Fibroblast of skin of abdomen (primary cell): ENCODE measurements around the gene GARRE1.
"Not testable (repeated sequence)": the region's sequence is repeated elsewhere in the genome, so short reads cannot be mapped to it uniquely, and the experiment has no call there.

Experiments used
- DNase-seq: peaks from one replicate; pipeline ENCODE4 v3.0.0-alpha.2; 2013

The GARRE1 gene

DNA sequence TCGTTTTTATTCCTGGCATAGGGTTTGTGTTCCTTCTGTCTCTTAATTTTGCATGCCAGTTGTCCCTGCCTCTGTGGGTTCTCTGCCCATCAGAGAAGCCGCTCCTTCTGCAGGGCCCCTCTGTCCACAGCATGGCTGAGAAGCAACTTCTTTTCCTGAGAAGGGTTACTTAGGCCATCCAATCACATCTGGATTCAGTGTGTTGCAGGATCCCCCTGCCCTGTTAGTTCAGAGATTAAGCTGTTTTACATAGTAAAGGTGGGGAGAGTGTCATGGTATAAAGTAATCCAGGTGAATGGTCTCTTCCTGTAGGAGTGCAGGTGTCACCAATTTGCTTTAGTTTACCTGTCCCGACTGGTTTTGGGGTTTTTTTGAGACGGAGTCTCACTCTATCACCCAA lies 22.9 kb upstream of the GARRE1 start:
- DNase-seq = no peak

DNA sequence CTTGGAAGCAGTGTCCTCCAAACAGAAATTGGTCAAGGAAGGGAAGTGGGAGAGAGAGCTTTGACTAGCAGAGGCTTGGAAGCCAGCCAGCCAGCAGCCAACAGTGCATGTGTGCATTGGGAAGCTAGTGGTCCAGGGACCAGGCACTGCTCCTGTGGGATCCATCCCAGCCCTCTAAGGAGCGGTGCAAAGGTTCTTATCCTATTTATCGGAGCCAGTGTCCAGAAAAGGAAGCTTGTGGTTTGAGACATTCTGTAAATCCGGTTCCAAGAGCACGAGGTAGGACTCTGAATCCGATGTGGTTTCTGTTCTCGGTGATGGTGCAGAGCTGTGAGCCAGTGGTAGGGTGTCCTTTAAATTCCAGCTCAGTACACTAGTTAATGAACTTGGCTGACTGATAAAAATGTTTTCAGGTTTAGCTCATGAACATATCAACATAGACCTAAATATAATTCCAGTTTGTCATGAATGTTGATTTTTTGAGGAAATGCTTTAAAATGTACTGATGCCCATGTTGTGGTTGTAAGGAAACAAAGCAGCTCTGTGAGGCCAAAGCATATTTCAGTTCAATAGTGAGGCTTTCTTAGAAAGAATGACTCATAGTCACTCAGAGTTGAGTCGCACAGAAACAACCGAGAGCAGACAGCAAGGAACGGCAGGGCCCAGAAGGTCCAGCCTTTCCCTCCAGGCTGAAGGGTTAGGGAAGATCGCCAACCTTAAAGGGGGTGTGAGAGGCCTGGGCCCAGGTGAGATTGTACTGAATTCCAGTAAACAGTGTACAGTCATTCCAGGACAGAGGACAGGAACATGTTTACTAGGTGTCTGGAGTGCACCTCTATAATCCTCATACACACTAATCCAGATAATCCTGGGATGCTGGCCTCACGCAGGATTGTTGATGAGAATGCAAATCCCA lies 21.5 kb upstream of the GARRE1 start:
- peak; percentile 92 for DNase-seq

DNA sequence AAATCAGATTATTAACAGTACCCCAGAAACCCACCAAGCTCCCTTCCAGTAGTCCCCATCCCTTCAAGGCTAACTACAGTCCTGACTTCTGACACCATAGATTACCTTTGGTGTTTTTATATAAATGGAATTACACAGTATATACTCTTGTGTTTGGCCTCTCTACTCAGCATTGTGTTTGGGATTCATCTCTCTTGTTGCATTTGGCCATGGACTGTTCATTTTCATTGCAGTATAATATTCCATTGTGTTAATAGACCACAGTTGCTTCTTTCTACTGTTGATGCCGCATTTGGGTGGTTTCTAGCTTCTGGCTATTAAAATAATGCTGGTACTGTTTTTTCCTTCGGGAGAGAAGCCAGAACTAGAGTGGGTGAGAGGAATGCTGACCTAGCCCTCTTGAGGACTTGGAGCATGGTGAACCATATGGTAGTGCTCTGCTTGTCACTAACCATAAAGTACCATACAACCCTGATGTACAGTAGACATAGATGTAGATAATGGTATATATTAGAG lies 18.9 kb upstream of the GARRE1 start:
- no peak for DNase-seq

DNA sequence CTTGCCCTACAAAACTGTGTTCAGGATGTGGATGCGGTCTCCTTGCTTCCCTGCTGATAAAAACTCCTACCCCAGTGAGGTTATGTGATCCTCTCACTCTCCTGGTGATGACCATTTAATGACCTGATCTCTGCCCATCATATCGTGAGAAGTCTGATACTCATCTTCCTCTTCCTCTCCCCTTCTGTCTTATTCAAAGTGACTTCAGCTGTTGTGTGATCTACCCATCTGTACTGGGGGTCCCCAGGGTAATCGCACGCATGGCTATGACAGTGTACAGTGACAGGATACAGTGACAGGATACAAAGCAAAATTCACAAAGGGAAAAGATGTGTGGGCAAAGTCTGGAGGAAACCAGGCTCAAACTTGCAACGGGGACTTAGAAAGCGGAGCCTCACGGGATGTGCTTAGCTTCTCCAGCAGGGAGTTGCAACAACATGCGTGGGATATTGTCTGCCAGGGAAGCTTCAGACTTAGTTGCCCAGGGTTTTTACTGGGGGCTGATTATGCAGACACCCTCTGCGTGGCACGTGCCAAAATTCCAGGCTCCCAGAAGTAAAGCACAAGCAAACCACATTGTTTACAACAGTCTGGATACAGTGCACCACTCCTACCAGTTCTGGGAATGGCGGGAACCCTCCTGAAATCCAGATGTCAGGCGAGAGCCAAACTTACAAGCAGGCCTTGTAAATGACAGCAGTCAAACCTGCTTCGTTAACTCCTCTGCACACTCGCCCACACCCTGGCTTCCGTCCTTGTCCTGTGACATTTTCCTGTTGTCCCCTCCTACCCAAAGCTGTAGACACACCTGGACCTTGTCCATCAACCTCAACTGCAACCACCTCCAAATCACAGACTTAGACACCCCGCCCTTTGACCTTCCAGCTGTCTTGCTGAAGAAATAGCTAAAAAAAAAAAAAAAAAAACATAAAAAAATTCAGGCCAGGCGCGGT lies 18.0 kb upstream of the GARRE1 start:
- DNase-seq = peak; percentile 57

DNA sequence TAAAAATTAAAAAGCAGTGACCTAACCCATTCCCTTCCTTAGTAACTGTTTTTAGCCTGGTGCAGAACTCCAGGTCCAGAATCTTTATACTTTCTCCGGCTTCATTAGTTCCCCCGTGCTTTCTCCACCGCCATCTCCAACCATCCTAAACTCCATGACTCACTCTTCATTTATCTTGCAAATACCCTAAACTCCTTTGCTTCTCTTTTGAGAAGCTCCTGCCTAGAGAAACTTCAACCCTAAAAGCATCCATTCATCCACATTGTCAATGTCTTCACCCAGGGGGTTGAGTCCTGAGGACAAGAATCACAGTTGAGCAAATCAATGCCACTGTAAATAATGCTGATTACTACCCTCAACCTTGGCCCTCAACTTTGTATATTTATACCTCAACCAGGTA lies 17.1 kb upstream of the GARRE1 start:
- DNase-seq = no peak

DNA sequence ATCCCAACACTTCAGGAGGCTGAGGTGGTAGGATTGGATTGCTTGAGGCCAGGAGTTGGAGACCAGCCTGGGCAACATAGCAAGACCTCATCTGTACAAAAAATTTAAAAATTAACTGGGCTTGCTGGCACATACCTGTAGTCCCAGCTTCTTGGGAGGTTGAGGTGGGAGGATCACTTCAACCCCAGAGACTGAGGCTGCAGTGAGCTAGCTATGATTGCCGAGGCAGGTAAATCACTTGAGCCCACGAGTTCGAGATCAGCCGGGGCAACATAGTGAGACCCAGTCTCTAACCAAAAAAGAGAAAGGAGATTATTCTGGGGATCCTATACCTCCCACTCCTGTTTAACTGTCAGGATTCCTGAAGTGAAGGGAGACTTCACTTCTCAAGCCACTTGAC lies 16.4 kb upstream of the GARRE1 start:
- no peak for DNase-seq

DNA sequence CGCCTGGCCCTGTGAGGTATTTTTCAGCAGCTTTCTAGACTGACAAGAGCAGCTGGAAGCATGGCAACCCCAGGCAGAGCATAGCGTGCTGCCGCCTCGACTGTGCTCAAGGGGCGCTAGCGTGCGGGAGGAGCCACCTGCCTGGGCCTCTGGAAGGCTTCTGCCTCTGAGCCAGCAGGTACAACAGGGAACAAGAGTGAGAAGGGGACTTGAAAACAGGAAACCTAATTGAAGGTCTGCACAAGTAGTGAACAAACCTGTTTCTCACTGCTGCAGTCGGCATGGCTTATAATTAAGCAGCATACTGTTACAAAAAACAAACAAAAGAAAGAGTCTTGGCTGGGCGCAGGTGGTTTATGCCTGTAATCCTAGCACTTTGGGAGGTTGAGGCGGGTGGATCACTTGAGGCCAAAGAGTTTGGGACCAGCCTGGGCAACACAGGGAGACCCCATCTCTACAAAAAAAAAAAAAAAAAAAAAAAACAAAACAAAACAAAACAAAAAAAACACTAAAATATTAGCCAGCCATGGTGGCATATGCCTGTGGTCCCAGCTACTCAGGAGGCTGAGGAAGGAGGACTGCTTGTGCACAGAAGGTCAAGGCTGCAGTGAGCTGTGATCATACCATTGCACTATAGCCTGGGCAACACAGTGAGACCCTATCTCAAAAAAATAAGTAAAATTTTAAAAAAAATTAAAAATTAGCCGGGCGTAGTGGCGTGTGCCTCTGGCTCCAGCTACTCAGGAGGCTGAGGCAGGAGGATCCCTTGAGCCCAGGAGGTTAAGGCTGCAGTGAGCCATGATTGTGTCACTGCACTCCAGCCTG lies 12.6 kb upstream of the GARRE1 start:
- DNase-seq = no peak

DNA sequence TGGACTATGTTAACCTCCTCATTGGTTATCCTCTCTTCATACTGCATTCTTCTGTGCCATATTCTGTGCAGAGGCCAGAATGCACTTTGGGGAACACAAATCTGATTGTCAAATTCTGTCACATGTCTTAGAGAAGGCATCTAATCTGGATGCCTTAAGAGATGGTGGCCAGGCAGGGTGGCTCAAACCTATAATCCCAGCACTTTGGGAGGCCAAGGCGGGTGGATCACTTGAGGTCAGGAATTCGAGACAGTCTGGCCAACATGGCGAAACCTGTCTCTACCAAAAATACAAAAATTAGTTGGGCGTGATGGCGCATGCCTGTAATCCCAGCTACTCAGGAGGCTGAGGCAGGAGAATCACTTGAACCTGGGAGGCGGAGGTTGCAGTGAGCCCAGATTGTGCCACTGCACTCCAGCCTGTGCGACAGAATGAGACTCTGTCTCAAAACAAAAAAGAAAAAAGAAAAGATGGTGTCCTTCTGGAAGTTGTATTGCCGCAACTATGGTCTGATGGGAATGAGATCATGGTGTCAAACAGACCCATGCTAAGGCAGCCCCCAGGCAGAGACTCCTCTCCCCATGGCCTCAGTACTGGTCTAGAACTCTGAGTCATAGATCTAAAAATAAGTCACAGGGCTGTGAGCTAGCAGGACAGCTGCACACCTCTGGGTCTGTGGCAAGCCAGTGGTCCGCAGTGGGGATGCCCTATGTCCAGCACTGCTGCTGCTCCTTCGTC lies 11.0 kb upstream of the GARRE1 start:
- DNase-seq = peak; percentile 47

DNA sequence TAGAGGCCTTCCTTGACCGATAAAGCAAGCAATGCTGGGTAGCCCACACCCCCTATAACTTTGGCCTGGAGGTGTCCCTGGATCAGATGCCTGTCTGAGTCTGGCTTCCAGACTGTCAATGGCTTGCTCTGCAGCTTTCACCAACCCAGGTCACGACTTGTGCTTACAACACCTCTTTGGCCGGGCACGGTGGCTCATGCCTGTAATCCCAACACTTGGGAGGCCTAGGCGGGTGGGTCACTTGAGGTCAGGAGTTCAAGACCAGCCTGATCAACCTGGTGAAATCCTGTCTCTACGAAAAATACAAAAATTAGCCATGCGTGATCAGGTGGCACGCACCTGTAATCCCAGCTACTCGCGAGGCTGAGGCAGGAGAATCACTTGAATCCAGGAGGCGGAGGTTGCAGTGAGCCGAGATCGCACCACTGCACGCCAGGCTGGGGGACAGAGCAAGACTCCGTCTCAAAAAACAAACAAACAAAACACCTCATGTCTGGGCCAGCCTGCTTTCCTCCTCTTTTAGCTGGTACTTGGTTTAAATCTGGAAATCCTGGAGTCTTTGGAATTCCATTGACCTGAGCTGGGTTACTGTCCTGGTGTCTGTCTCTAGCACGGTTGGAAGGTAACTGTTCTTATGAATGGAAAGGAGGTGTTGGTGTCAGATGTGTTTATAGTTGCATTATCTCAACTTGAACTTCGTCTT lies 10.3 kb upstream of the GARRE1 start:
- no peak for DNase-seq

DNA sequence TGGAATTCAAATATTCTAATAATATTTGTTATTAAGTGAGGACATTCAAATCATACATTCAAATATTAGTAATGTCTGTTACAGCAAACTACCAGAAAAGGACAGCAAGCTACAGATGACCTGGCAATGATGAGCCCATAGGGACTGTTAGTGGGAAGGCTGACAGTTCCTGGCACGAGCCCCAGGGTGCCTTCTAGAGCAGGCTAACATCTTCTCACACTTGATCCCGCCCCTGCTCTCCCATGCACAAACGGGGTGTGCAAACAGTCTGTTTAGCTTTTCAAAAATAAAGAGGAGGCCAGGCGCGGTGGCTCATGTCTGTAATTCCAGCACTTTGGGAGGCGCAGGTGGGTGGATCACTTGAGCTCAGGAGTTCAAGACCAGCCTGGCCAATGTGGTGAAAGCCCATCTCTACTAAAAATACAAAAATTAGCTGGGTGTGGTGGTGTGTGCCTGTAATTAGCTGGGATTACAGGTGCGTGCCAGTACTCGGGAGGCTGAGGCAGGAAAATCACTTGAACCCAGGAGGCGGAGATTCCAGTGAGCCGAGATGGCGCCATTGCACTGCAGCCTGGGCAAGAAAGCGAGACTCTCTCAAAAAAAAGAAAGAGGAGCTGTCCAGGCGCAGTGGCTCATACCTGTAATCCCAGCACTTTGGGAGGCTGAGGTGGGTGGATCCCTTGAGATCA lies 9.6 kb upstream of the GARRE1 start:
- no peak for DNase-seq

DNA sequence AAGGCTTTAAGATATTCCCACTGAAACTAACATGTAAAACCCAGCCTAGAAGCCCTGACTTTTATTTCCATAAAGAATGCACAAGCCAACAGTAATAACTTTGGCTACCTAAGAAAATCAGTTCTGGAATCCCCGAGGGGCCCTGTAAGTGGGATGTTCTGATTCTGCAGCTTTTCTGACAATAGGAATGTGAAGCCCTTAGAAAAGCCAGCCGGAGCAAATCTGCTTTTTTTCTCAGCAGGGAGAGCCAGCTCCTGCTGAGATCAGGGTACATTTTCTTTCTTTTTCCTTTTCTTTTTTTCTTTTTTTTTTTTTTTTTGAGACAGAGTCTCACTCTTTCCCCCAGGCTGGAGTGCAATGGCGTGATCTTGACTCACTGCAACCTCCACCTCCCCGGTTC lies 8.0 kb upstream of the GARRE1 start:
- DNase-seq = peak; percentile 36

DNA sequence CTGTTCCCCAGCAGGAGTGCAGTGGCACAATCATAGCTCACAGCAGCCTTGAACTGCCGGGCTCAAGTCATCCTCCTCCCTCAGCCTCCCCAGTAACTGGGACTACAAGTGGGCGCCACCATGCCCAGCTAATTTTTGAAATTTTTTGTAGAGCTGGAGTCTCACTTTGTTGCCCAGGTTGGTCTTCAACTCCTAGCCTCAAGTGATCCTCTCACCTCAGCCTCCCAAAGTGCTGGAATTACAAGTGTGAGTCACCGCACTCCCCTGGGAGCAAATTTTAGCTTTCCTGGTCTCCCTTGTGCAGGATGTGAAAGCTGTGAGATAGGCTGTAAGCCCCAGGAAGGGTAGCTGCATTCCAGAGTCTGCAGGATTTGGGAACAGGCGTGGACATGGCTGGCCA lies 5.4 kb upstream of the GARRE1 start:
- DNase-seq = no peak

DNA sequence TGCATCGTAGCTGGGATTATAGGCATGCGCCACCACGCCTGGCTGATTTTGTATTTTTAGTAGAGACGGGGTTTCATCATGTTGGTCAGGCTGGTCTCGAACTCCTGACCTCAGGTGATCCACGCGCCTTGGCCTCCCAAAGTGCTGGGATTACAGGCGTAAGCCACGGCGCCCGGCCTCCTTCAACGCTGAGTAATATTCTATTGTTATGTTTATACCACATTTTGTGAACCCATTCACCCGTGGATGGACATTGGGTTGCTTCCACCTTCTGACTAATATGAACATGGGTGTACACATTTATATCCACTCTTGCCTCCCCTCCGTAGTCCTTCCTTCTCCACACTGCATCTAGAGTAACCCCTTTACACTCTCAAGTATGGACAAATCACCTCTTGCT lies 1.2 kb upstream of the GARRE1 start:
- not testable (repeated sequence) for DNase-seq

DNA sequence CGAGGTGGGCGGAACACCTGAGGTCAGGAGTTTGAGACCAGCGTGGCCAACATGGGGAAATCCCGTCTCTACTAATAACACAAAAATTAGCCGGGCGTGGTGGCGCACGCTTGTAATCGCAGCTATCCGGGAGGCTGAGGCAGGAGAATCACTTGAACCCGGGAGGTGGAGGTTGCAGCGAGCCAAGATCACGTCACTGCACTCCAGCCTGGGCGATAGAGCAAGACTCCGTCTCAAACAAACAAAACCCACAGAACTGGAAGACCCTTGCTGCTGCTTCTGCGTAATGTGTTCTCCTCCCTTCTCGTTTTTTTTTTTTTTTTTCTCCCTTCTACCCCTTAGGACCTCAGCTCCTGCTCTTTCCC lies 691 bp upstream of the GARRE1 start:
- not testable (repeated sequence) for DNase-seq

DNA sequence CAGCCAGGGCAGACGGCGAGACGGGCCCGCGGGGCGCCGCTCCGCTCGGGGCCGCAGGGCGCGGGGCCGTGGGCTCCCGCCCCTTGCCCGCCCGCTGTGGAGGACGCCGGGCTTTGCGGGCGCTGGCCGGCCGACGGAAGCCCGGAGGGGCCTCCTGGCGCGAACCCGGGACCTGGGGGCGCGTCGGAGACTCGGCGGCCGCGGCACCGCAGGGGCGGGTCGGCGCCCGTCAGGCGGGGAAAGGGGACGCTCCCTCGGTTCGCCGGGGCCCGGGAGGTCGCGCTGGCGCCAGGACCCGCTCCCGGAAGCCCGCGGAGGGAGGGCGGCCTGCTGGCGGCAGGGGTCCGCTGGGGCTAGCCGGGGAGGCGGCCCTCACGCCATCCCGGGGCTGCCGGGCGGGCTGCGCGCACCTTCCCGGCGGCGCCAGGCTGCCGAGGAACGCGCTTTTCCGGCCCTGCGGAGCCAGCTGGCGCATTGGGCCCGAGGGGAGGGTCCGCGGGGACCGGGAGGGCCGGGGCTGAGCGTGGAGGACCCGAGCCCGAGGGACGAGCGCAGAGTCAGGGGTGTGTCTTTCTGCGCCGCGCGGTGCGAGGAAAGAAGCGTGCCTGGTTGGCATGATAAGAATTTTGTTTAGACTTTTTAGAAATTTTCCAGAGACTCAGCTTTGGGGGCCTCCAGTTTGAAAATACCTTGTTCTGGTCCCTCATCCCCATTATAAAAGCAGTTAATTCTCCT lies 511 bp downstream of the GARRE1 start:
- no peak for DNase-seq

DNA sequence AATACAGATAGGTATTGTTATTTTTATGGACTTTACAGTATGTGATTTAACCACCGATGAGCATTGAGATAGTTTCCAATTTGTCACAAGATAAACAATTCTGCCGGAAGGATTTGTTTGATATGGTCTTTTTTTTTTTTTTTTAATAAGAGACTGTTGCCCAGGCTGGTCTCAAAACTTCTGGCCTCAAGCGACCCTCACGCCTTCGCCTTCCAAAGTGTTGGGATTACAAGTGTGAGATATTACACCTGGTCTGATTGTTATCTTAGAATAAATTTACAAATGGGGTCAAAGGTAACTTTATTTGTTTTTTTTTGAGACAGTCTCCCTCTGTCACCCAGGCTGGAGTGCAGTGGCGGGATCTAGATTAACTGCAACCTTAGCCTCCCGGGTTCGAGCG lies 1.2 kb downstream of the GARRE1 start:
- DNase-seq = no peak

DNA sequence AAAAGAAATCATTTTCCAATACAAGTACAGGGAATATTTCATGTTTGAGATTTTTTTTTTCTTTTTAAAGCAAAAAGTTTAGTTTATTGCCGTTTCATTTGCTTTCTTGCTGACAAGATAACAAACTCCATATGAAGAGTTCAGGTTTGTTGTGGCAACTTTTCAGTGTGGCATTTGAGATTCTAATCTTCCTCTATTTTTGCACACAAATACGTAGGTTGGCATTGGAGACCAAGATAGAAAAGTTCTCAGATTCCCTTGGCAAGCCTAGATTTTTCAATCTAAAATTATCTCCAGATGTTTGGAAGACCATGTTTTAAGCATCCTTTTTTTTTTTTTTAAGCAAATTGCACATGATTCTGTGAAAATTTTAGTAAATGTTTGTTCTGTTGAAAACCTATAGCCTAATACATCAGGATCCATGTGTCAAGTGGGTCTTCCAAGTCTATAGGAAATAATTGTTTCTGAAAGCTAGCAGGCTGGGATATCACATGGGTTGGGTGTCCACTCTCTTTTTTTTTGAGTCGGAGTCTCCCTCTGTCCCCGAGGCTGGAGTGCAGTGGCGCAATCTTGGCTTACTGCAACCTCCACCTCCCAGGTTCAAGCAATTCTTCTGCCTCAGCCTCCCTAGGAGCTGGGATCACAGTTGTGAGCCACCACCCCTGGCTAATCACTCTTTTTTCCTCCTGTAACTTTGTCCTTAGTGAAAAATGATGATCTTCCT lies 2.6 kb downstream of the GARRE1 start:
- no peak for DNase-seq

DNA sequence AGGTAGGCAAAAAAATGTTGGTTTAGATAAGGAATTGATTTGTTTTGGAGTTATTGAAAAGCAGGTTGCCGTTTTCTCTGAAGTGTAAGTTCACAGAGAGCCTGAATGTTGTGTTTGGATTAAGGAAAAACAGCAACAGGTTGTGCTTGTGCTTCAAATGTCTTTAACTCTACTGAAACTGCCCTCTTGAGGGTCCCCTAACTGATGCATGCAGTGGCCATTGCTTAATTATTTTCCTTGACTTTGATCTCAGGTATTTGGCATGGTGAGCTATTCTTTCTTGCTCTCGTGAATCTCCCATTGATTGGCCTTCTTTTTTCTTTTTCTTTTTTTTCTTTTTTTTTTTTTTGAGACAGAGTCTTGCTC lies 3.2 kb downstream of the GARRE1 start:
- DNase-seq = no peak
